ENCODE measurements around the gene ERBB2. TPM values are rescaled to one million over a fixed set of nuclear protein-coding genes. Genes with fewer than 3 reads are reported as not detected.

ERBB2 gene
- total and polyA plus RNA-seq, 2 of the 13 experiments (the other 11 are each of a cell fraction or from before 2014, with no cell fraction given) = 57.7 to 64.1 TPM

DNA sequence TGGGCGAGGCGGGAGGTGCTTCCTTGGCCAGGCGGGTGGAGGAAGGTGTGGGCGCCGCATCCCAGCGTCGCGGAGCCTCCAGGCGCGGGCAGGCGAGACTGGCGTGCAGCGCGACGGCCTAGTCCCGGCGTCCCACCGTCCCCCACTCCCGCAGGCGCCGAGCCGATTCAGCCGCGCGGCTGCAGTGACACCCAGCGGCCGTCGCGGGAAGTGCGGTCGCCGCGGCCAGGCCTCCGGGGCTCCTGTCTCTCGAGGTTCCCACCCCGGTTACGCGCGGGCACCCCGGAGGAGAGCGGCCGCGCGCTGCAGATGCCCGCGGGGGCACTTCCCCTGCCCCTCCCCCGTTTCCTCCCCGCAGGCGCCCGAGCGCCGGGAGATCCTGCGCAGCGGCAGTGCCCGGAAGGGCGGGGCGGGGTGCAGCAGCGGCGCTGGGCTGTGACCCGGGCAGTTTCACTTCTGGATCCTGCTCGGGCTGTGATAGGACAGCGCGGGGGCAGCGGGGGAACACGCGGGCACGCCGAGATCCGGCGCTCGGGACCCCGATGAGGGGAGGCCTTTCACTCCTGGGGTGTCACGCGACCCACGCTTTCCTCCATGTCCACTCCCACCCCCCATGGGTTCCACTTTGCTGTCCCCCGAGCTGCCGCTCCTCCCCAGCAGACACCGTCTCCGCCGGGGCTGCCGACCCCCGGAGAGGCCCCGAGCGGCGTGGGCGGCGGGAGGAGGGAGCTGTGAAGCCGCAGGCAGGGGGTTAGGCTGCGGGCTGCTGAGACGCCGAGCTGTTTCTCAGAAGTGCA is 54.5 kb downstream of the ERBB2 start (continued):
- TF ChIP-seq, protein P1, sequence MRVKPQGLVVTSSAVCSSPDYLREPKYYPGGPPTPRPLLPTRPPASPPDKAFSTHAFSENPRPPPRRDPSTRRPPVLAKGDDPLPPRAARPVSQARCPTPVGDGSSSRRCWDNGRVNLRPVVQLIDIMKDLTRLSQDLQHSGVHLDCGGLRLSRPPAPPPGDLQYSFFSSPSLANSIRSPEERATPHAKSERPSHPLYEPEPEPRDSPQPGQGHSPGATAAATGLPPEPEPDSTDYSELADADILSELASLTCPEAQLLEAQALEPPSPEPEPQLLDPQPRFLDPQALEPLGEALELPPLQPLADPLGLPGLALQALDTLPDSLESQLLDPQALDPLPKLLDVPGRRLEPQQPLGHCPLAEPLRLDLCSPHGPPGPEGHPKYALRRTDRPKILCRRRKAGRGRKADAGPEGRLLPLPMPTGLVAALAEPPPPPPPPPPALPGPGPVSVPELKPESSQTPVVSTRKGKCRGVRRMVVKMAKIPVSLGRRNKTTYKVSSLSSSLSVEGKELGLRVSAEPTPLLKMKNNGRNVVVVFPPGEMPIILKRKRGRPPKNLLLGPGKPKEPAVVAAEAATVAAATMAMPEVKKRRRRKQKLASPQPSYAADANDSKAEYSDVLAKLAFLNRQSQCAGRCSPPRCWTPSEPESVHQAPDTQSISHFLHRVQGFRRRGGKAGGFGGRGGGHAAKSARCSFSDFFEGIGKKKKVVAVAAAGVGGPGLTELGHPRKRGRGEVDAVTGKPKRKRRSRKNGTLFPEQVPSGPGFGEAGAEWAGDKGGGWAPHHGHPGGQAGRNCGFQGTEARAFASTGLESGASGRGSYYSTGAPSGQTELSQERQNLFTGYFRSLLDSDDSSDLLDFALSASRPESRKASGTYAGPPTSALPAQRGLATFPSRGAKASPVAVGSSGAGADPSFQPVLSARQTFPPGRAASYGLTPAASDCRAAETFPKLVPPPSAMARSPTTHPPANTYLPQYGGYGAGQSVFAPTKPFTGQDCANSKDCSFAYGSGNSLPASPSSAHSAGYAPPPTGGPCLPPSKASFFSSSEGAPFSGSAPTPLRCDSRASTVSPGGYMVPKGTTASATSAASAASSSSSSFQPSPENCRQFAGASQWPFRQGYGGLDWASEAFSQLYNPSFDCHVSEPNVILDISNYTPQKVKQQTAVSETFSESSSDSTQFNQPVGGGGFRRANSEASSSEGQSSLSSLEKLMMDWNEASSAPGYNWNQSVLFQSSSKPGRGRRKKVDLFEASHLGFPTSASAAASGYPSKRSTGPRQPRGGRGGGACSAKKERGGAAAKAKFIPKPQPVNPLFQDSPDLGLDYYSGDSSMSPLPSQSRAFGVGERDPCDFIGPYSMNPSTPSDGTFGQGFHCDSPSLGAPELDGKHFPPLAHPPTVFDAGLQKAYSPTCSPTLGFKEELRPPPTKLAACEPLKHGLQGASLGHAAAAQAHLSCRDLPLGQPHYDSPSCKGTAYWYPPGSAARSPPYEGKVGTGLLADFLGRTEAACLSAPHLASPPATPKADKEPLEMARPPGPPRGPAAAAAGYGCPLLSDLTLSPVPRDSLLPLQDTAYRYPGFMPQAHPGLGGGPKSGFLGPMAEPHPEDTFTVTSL (CRISPR knock-in tag; IDR thresholded peaks at IDR 0.05; ENCODE audit: borderline replicate concordance) = peak; percentile 71; the same call in 1 of the 2 replicates
- TF ChIP-seq, protein P2, sequence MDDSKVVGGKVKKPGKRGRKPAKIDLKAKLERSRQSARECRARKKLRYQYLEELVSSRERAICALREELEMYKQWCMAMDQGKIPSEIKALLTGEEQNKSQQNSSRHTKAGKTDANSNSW (CRISPR knock-in tag; IDR thresholded peaks at IDR 0.05; ENCODE audit: borderline replicate concordance) = peak; percentile 77; the same call in 1 of the 2 replicates
- 0 out of 2 replicates have a peak, but pooled peaks have one; percentile 31 for TF ChIP-seq ZSCAN30 (CRISPR knock-in tag; IDR thresholded peaks at IDR 0.05)
- TF ChIP-seq, protein P3, sequence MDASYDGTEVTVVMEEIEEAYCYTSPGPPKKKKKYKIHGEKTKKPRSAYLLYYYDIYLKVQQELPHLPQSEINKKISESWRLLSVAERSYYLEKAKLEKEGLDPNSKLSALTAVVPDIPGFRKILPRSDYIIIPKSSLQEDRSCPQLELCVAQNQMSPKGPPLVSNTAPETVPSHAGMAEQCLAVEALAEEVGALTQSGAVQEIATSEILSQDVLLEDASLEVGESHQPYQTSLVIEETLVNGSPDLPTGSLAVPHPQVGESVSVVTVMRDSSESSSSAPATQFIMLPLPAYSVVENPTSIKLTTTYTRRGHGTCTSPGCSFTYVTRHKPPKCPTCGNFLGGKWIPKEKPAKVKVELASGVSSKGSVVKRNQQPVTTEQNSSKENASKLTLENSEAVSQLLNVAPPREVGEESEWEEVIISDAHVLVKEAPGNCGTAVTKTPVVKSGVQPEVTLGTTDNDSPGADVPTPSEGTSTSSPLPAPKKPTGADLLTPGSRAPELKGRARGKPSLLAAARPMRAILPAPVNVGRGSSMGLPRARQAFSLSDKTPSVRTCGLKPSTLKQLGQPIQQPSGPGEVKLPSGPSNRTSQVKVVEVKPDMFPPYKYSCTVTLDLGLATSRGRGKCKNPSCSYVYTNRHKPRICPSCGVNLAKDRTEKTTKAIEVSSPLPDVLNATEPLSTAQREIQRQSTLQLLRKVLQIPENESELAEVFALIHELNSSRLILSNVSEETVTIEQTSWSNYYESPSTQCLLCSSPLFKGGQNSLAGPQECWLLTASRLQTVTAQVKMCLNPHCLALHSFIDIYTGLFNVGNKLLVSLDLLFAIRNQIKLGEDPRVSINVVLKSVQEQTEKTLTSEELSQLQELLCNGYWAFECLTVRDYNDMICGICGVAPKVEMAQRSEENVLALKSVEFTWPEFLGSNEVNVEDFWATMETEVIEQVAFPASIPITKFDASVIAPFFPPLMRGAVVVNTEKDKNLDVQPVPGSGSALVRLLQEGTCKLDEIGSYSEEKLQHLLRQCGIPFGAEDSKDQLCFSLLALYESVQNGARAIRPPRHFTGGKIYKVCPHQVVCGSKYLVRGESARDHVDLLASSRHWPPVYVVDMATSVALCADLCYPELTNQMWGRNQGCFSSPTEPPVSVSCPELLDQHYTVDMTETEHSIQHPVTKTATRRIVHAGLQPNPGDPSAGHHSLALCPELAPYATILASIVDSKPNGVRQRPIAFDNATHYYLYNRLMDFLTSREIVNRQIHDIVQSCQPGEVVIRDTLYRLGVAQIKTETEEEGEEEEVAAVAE (CRISPR knock-in tag; IDR thresholded peaks at IDR 0.05; ENCODE audit: borderline replicate concordance) = peak; percentile 57
- TF ChIP-seq, protein P4, sequence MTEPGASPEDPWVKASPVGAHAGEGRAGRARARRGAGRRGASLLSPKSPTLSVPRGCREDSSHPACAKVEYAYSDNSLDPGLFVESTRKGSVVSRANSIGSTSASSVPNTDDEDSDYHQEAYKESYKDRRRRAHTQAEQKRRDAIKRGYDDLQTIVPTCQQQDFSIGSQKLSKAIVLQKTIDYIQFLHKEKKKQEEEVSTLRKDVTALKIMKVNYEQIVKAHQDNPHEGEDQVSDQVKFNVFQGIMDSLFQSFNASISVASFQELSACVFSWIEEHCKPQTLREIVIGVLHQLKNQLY (CRISPR knock-in tag; IDR thresholded peaks at IDR 0.05) = no peak
- TF ChIP-seq NFIB (CRISPR knock-in tag; IDR thresholded peaks at IDR 0.05; ENCODE audit: borderline replicate concordance) = no peak
- no peak for TF ChIP-seq BRCA1 (CRISPR knock-in tag; IDR thresholded peaks at IDR 0.05)
- TF ChIP-seq CENPX (CRISPR knock-in tag; IDR thresholded peaks at IDR 0.05) = no peak
- no peak for TF ChIP-seq SRSF4 (IDR thresholded peaks at IDR 0.05; ENCODE audit: low read depth, low read length, poor library complexity, severe bottlenecking)
- TF ChIP-seq, protein P5, sequence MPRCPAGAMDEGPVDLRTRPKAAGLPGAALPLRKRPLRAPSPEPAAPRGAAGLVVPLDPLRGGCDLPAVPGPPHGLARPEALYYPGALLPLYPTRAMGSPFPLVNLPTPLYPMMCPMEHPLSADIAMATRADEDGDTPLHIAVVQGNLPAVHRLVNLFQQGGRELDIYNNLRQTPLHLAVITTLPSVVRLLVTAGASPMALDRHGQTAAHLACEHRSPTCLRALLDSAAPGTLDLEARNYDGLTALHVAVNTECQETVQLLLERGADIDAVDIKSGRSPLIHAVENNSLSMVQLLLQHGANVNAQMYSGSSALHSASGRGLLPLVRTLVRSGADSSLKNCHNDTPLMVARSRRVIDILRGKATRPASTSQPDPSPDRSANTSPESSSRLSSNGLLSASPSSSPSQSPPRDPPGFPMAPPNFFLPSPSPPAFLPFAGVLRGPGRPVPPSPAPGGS (CRISPR knock-in tag; IDR thresholded peaks at IDR 0.05) = peak; percentile 80; the same call in 1 of the 2 replicates
- TF ChIP-seq SIX1 (CRISPR knock-in tag; IDR thresholded peaks at IDR 0.05; ENCODE audit: borderline replicate concordance) = peak; percentile 27; the same call in 1 of the 2 replicates
- TF ChIP-seq ARHGAP35 (CRISPR knock-in tag; IDR thresholded peaks at IDR 0.05; ENCODE audit: borderline replicate concordance) = peak; percentile 89
- TF ChIP-seq EED (CRISPR knock-in tag; IDR thresholded peaks at IDR 0.05) = peak; percentile 89; the same call in 1 of the 2 replicates
